ENCODE data around the gene KRTAP10-3.
"Not testable (repeated sequence)": the region's sequence is repeated elsewhere in the genome, so short reads cannot be mapped to it uniquely, and the experiment has no call there.

The KRTAP10-3 gene

GRCh38 chr21:44569861-44570517 is 11.4 kb upstream of the KRTAP10-3 start:
- no peak for DNase-seq

- no peak for DNase-seq
These were observed 10.3 kb upstream of the KRTAP10-3 start for GRCh38 chr21:44568667-44569556.

- DNase-seq: no peak
These were observed 9.7 kb upstream of the KRTAP10-3 start for GRCh38 chr21:44568261-44568660.

- no peak for DNase-seq
These were observed 9.0 kb upstream of the KRTAP10-3 start for GRCh38 chr21:44567481-44568171.

GRCh38 chr21:44566403-44566802 is 7.8 kb upstream of the KRTAP10-3 start:
- DNase-seq: no peak

- no peak for DNase-seq
These were observed 6.4 kb upstream of the KRTAP10-3 start for GRCh38 chr21:44564886-44565598.

- DNase-seq: no peak
These were observed 5.5 kb upstream of the KRTAP10-3 start for GRCh38 chr21:44564099-44564498.

- DNase-seq: not testable (repeated sequence)
These were observed 293 bp downstream of the KRTAP10-3 start for GRCh38 chr21:44558329-44558675.

- no peak for DNase-seq
These were observed 885 bp downstream of the KRTAP10-3 start for GRCh38 chr21:44557491-44558328.

- no peak for DNase-seq
These were observed 1.7 kb downstream of the KRTAP10-3 start for GRCh38 chr21:44556879-44557278.

GRCh38 chr21:44555200-44555875 is 3.3 kb downstream of the KRTAP10-3 start:
- no peak for DNase-seq

GRCh38 chr21:44552681-44553080 is 5.9 kb downstream of the KRTAP10-3 start:
- DNase-seq: no peak

- DNase-seq: no peak
These were observed 6.5 kb downstream of the KRTAP10-3 start for GRCh38 chr21:44552136-44552535.

- DNase-seq: no peak
These were observed 7.1 kb downstream of the KRTAP10-3 start, which contains the start of gene KRTAP10-2 for GRCh38 chr21:44551340-44551961. Gene KRTAP10-2 (minus strand): TSS chr21:44551505. CDS start chr21:44551458, 47 bp downstream.

- no peak for DNase-seq
These were observed 7.8 kb downstream of the KRTAP10-3 start for GRCh38 chr21:44550807-44551206.

GRCh38 chr21:44550285-44550684 is 8.3 kb downstream of the KRTAP10-3 start:
- DNase-seq: not testable (repeated sequence)

GRCh38 chr21:44549525-44550211 is 8.9 kb downstream of the KRTAP10-3 start:
- DNase-seq: no peak

- no peak for DNase-seq
These were observed 9.7 kb downstream of the KRTAP10-3 start for GRCh38 chr21:44548922-44549321.

GRCh38 chr21:44548381-44548780 is 10.2 kb downstream of the KRTAP10-3 start:
- DNase-seq: no peak

GRCh38 chr21:44547656-44548331 is 10.8 kb downstream of the KRTAP10-3 start:
- peak; percentile 13 for DNase-seq

Measured in activated CD4-positive, alpha-beta T cell treated with anti-CD3 and anti-CD28 coated beads, Interleukin-2, amount 50 U/mL, for 1 hour (primary cell).